Fibroblast of skin of left biceps (primary cell): ENCODE measurements around the gene TTLL6.
"Not testable (repeated sequence)": the region's sequence is repeated elsewhere in the genome, so short reads cannot be mapped to it uniquely, and the experiment has no call there.

ENCODE experiments used
- DNase-seq, 2 experiments: peaks; one replicate each; pipeline ENCODE4 v3.0.0-alpha.2; 2013; ENCODE audit warnings: low read depth in 2 of 2

The TTLL6 gene

GRCh38 chr17:48815311-48815710 lies 1.7 kb downstream of the TTLL6 start:
- DNase-seq: no peak

GRCh38 chr17:48814504-48814903 lies 2.5 kb downstream of the TTLL6 start:
- DNase-seq: no peak

GRCh38 chr17:48812001-48812400 lies 5.0 kb downstream of the TTLL6 start:
- no peak for DNase-seq

- no peak for DNase-seq
These were observed 7.8 kb downstream of the TTLL6 start for GRCh38 chr17:48809182-48809581.

GRCh38 chr17:48804936-48805411 lies 12.1 kb downstream of the TTLL6 start:
- DNase-seq: no peak

GRCh38 chr17:48800626-48801217 lies 16.3 kb downstream of the TTLL6 start:
- no peak for DNase-seq

- DNase-seq: no peak
These were observed 17.8 kb downstream of the TTLL6 start for GRCh38 chr17:48799069-48799723.

GRCh38 chr17:48796163-48796522 lies 20.9 kb downstream of the TTLL6 start:
- DNase-seq: not testable (repeated sequence)

- peak; percentile 33 to 35 for DNase-seq
These were observed 21.4 kb downstream of the TTLL6 start for GRCh38 chr17:48795444-48796162.

- no peak for DNase-seq
These were observed 24.8 kb downstream of the TTLL6 start for GRCh38 chr17:48792033-48792798.

GRCh38 chr17:48791128-48792032 lies 25.6 kb downstream of the TTLL6 start:
- peak; percentile 45 to 51 for DNase-seq

GRCh38 chr17:48790607-48791127 lies 26.4 kb downstream of the TTLL6 start:
- no peak for DNase-seq

GRCh38 chr17:48787828-48788227 lies 29.2 kb downstream of the TTLL6 start:
- no peak for DNase-seq

- no peak for DNase-seq
These were observed 37.6 kb downstream of the TTLL6 start for GRCh38 chr17:48779421-48779820.

GRCh38 chr17:48776602-48777001 lies 40.4 kb downstream of the TTLL6 start:
- DNase-seq: no peak

- no peak for DNase-seq
These were observed 43.8 kb downstream of the TTLL6 start for GRCh38 chr17:48773245-48773644.

GRCh38 chr17:48770954-48771353 lies 46.1 kb downstream of the TTLL6 start:
- DNase-seq: no peak

- no peak for DNase-seq
These were observed 47.9 kb downstream of the TTLL6 start for GRCh38 chr17:48769009-48769675.

GRCh38 chr17:48767263-48767774 lies 49.7 kb downstream of the TTLL6 start:
- no peak for DNase-seq

GRCh38 chr17:48761114-48761513 lies 55.9 kb downstream of the TTLL6 start:
- no peak for DNase-seq
